AML-193 (cell line): ENCODE data around the gene GXYLT1.
"Not testable (repeated sequence)": the region's sequence is repeated elsewhere in the genome, so short reads cannot be mapped to it uniquely, and the experiment has no call there.

Source experiments
- DNase-seq, 2 experiments: peaks; one replicate each; lab custom pipeline; 2025; lab: John Stamatoyannopoulos, UW

GXYLT1 gene

GRCh38 chr12:42097971-42098370, 46.7 kb downstream of the GXYLT1 start:
- DNase-seq: no peak

- no peak for DNase-seq
Observed at GRCh38 chr12:42094277-42094676, 50.4 kb downstream of the GXYLT1 start.

GRCh38 chr12:42091769-42092168, 52.9 kb downstream of the GXYLT1 start:
- no peak for DNase-seq

- no peak for DNase-seq
Observed at GRCh38 chr12:42090899-42091298, 53.8 kb downstream of the GXYLT1 start.

- DNase-seq: no peak
Observed at GRCh38 chr12:42086031-42086430, 58.6 kb downstream of the GXYLT1 start.

GRCh38 chr12:42085594-42085993, 59.1 kb downstream of the GXYLT1 start:
- DNase-seq: no peak

- DNase-seq: no peak
Observed at GRCh38 chr12:42084522-42084921, 60.2 kb downstream of the GXYLT1 start.

GRCh38 chr12:42076976-42077375, 67.7 kb downstream of the GXYLT1 start:
- DNase-seq: no peak

- DNase-seq: no peak
Observed at GRCh38 chr12:42070036-42070435, 74.6 kb downstream of the GXYLT1 start.

- DNase-seq: no peak
Observed at GRCh38 chr12:42059127-42059526, 85.5 kb downstream of the GXYLT1 start.

- DNase-seq: peak; percentile 56 to 61
Observed at GRCh38 chr12:42056130-42056529, 88.5 kb downstream of the GXYLT1 start.

- no peak for DNase-seq
Observed at GRCh38 chr12:42053456-42053855, 91.2 kb downstream of the GXYLT1 start.

- DNase-seq: not testable (repeated sequence)
Observed at GRCh38 chr12:42048980-42049379, 95.7 kb downstream of the GXYLT1 start.

GRCh38 chr12:42039577-42039976, 105.1 kb downstream of the GXYLT1 start:
- DNase-seq: no peak

- no peak for DNase-seq
Observed at GRCh38 chr12:42039176-42039575, 105.5 kb downstream of the GXYLT1 start.

- no peak for DNase-seq
Observed at GRCh38 chr12:42031847-42032564, 112.7 kb downstream of the GXYLT1 start.
